Measurements from ENCODE around the gene MGAT5B. TPM values are rescaled to one million over a fixed set of nuclear protein-coding genes. Genes with fewer than 3 reads are reported as not detected.

Gene MGAT5B
- total RNA-seq, 2 donors from 2014 or later = 3.6 TPM; not detected in 1

DNA sequence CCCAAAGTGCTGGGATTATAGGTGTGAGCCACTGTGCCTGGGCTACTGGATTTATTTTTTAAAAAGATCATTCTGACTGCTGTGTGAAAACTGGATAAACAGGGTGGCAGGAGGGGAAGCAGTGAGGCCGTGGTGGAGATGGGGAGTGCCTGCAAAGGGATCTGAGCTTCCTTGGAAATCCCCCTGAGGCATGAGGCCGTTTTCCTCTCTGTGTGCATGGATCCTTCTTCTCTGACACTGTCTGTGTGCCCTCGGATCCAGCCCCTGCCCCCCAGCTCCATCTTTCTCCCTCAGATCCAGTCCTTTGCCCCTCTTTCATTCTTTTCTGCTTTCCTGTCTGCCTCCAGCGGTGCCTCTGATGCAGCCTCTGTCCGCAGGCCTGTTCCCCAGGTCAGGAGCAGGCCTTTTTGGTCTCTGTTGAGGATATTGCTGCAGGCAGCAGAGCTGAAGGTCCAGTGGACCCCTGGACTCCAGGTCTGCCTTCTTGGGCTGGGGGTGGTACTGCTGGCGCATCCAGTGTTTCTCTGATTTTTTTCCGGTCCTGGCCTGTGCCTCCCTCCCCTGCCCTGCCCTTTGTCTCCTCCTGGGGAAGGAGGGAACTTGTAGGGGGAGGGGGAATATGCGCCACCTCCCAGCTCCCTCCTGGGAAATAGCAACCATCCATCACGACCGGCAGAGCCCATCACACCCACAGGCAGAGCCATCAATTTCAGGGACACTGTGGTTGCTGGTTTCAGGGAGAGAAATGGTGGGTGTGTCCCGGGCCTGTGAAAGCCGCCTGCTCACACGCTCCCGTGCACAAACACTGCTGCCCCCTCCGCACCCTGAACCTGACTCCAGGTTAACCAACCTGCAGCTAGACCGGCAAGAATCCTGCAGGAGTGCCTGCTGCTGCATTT is 17.0 kb downstream of the MGAT5B start:
- no peak for ATAC-seq
- no peak for DNase-seq
- no peak overlapping the region for H3K4me3 ChIP-seq
- H3K4me1 ChIP-seq = no peaks in the 10 kb centered on the region
- no peaks in the 10 kb centered on the region for H3K9me3 ChIP-seq
- 40 to 41% methylated on average over 11 to 16 of the region's 16 CpGs for WGBS, 2 donors
- TF ChIP-seq POLR2A (IDR thresholded peaks at IDR 0.05) (no peak), CTCF (IDR thresholded peaks at IDR 0.05) (no peak)
- H3K27ac ChIP-seq = no peak overlapping the region
- H3K36me3 ChIP-seq (replicated peaks in 1 of 2; ENCODE audit: insufficient read depth in 1 of 2, low read depth in 2 of 2) = no peaks in the 10 kb centered on the region
- intact Hi-C loops (cut with DNase I) = no loop called here
- H3K27me3 ChIP-seq = no peaks in the 10 kb centered on the region

GRCh38 chr17:76885894-76886290 is 17.7 kb downstream of the MGAT5B start:
- Histone ChIP-seq H3K9me3 (no peaks in the 10 kb centered on the region), H3K4me1 (no peaks in the 10 kb centered on the region), H3K27ac (no peak overlapping the region), H3K36me3 (replicated peaks in 1 of 2; ENCODE audit: insufficient read depth in 1 of 2, low read depth in 2 of 2) (no peaks in the 10 kb centered on the region), H3K4me3 (no peak overlapping the region), H3K27me3 (no peaks in the 10 kb centered on the region)
- TF ChIP-seq CTCF (IDR thresholded peaks at IDR 0.05) = no peak
- no peak for TF ChIP-seq POLR2A (IDR thresholded peaks at IDR 0.05)
- intact Hi-C loops (cut with DNase I) = no loop called here
- ATAC-seq (no peak), DNase-seq (no peak)
- WGBS, 2 donors = 59 to 74% methylated on average over 5 of the region's 5 CpGs

- Histone ChIP-seq H3K36me3 (replicated peaks in 1 of 2; ENCODE audit: insufficient read depth in 1 of 2, low read depth in 2 of 2) (no peaks in the 10 kb centered on the region), H3K27ac (no peak overlapping the region), H3K9me3 (no peaks in the 10 kb centered on the region), H3K4me3 (no peak overlapping the region), H3K4me1 (no peaks in the 10 kb centered on the region), H3K27me3 (no peaks in the 10 kb centered on the region)
- WGBS, 2 donors = 65 to 67% methylated on average over 5 of the region's 5 CpGs
- ATAC-seq = no peak
- no peak for TF ChIP-seq POLR2A (IDR thresholded peaks at IDR 0.05)
- TF ChIP-seq CTCF (IDR thresholded peaks at IDR 0.05) = no peak
- intact Hi-C loops (cut with DNase I) = no loop called here
- DNase-seq = no peak
These were observed 18.2 kb downstream of the MGAT5B start for GRCh38 chr17:76886395-76886794.

- TF ChIP-seq CTCF (IDR thresholded peaks at IDR 0.05) (no peak), POLR2A (IDR thresholded peaks at IDR 0.05) (no peak)
- no peak overlapping the region for H3K27ac ChIP-seq
- H3K36me3 ChIP-seq (replicated peaks in 1 of 2; ENCODE audit: insufficient read depth in 1 of 2, low read depth in 2 of 2) = no peaks in the 10 kb centered on the region
- no peaks in the 10 kb centered on the region for H3K4me1 ChIP-seq
- DNase-seq (no peak), ATAC-seq (no peak)
- H3K9me3 ChIP-seq = no peaks in the 10 kb centered on the region
- 64 to 71% methylated on average over 4 to 6 of the region's 6 CpGs for WGBS, 2 donors
- no peak overlapping the region for H3K4me3 ChIP-seq
- intact Hi-C loops (cut with DNase I) = no loop called here
- no peaks in the 10 kb centered on the region for H3K27me3 ChIP-seq
These were observed 19.6 kb downstream of the MGAT5B start for GRCh38 chr17:76887802-76888201.

DNA sequence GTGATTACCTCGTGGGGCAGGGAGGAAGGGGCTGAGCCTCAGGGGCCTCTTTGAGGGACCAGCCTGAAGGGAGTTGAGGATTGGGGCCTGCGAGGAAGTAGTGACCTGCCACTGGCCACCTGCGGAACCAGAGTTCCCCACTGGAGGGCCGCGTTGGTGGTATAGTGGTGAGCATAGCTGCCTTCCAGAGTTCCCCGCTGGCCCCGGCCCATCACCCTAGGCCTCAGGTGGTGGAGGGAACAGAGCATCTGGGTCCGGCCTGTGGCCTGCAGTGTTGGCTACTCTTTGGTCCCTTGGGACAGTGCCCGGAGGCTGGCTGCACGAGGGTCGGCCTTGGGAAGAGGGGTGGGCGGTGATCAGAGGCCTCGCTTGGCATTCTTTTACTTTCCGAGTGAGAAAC is 20.5 kb downstream of the MGAT5B start:
- peaks cover 6% of the 10 kb centered on the region for H3K4me1 ChIP-seq
- H3K27ac ChIP-seq = no peak overlapping the region
- H3K4me3 ChIP-seq = no peak overlapping the region
- DNase-seq = no peak
- ATAC-seq = no peak
- H3K36me3 ChIP-seq (replicated peaks in 1 of 2; ENCODE audit: insufficient read depth in 1 of 2, low read depth in 2 of 2) = no peaks in the 10 kb centered on the region
- TF ChIP-seq POLR2A (IDR thresholded peaks at IDR 0.05) = no peak
- no peak for TF ChIP-seq CTCF (IDR thresholded peaks at IDR 0.05)
- WGBS, 2 donors = 65 to 71% methylated on average over 14 of the region's 14 CpGs
- intact Hi-C loops (cut with DNase I) = no loop called here
- no peaks in the 10 kb centered on the region for H3K27me3 ChIP-seq
- H3K9me3 ChIP-seq = no peaks in the 10 kb centered on the region

Measured in body of pancreas (tissue), 4 donors.